Activated CD4-positive, CD25-positive, alpha-beta regulatory T cell treated with anti-CD3 and anti-CD28 coated beads, Interleukin-2, amount 50 U/mL, for 24 hours (primary cell): Measurements from ENCODE around the gene TRRAP.
"Not testable (repeated sequence)": the region's sequence is repeated elsewhere in the genome, so short reads cannot be mapped to it uniquely, and the experiment has no call there.

Experiments
- ATAC-seq, 2 donors: fragments of 150-1000 bp; cut with Tn5 transposase; one replicate each; pipeline ENCODE4 v1.10.0; 2021; ENCODE audit warnings: mild to moderate bottlenecking in 1 of 2, moderate library complexity in 1 of 2

Gene TRRAP

DNA sequence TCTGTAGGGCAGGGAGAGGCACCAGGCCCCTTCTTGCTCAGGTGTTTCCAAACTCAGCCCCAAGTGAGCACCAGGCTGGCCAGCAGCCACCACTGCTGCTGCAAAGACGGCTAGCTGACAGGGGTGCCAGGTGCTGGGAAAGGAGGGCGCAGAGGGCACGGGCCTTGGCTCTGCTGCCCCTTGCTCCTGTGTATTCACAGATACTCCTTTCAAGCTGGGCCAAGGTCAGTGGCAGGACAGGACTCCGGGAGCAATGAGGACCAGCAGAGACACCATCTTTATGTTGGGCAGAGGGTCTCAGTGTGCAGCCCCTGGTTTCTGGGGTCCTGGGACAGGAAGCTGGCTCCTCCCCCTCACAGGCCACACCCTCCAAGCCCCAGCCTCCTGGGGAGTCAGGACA lies 155.4 kb downstream of the TRRAP start:
- ATAC-seq = no peak

DNA sequence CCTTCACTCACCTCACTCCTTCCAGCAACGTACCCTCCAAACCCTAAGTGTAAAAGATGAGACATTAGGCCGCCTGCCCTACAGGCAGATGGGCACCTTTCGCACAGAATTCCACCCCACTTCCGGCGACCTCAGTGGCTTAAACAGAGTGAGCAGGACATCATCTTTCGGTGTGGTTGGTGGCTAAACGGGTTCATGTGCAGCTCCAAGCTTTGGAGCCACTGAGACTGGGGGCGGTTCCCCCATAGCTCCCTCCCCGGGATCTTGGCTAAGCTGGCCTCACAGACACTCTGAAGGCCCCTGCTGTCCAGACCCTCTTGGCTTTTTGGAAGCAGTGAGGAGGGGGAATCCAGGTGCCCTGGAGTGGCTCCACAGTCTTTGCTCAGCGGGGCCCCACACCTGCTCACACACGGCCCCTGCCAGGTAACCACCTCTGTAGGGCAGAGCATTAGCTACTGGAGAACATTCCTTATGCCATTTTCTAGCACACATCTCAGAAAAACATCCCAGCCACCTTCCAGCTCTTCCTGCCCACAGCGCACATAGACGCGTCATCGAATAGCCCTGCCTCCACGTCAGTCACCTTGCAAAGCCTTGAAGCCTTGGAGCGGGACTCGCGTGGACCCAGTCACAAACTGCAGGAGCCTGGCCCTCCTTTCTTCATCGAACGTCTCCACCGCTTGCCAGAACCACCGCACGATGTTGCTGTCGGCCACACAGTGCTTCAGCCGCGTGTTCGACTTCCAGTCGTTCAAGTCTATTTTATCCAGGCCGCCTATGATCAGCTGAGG lies 156.8 kb downstream of the TRRAP start:
- ATAC-seq = no peak

DNA sequence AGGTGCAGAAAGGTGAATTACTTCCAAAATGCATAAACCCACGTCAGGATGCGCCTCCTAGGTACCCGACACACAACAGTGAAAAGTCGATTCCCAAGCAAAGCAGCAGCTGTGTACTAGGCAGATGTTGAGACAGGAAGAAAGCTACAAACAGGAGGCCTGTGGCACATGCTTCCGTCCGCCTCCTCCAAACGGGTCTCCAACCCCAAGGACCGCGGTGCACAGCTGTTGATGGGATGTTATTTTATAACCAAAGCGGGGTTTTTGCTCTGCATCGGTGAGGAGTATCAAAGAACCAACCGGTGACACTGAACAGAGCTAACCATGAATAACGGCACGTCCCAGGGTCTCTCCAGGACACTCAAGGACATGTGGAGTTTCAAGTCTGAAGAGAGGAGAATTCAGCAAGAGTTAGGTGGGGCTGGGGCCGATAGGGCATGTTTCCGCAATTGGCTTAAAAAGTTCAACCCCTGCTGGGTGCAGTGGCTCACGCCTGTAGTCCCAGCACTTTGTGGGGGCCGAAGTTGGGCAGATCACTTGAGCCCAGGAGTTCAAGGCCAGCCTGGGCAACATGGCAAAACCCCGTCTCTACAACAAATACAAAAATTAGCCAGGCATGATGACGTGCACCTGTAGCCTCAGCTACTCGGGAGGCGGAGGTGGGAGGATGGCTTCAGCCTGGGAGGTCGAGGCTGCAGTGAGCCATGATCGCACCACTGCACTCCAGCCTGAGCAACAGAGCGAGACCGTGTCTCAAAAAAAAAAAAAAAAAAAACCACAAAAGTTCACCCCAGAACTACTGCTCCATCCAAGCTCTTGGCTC lies 157.6 kb downstream of the TRRAP start:
- no peak for ATAC-seq

DNA sequence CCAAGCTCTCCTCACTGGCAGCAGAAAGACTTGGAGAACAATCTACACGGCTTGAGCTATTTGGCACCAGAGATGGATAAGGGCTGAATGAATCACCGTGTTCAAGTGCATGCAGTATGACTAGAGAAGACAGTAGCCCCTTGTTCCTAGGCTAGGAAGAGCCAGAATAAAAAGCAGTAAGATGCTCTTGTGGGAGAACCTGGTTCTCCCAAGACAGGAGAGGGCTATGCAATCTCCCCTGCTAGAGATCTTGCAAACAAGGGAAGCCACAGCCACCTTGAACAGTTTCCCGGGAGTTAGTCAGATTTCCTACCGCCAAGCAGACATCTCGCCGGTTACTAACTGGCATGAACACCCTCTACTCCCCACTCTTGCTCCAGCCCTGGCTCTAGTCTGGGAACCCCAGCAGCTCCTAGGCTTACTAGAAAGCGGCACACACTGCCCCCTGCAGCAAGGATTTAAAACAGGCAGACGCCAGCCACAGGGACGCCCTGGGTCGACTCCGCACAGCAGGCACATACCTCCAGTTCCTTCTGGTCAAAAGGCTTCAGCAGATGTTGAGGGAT lies 158.3 kb downstream of the TRRAP start:
- ATAC-seq = no peak

DNA sequence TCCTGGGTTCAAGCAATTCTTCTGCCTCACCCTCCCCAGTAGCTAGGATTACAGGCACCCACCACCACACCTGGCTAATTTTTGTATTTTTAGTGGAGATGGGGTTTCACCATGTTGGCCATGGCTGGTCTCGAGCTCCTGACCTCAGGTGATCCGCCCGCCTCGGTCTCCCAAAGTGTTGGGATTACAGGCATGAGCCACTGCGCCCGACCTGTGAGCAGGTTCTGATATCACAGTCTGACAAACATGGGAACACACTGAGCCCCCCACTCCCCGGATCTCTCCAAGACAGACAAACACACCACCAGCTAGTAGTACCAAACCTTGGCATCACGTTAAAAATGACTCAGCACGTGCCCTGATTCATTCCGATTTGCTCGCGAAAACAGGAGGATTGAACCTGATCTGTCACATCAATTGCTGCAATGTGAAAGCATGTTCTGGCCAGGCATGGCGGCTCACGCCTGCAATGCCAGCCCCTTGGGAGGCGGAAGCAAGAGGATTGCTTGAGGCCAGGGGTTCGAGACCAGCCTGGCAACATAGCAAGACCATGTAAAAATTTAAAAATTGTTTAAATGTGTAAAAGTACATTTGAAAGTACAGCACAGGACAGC lies 159.1 kb downstream of the TRRAP start:
- ATAC-seq = no peak

DNA sequence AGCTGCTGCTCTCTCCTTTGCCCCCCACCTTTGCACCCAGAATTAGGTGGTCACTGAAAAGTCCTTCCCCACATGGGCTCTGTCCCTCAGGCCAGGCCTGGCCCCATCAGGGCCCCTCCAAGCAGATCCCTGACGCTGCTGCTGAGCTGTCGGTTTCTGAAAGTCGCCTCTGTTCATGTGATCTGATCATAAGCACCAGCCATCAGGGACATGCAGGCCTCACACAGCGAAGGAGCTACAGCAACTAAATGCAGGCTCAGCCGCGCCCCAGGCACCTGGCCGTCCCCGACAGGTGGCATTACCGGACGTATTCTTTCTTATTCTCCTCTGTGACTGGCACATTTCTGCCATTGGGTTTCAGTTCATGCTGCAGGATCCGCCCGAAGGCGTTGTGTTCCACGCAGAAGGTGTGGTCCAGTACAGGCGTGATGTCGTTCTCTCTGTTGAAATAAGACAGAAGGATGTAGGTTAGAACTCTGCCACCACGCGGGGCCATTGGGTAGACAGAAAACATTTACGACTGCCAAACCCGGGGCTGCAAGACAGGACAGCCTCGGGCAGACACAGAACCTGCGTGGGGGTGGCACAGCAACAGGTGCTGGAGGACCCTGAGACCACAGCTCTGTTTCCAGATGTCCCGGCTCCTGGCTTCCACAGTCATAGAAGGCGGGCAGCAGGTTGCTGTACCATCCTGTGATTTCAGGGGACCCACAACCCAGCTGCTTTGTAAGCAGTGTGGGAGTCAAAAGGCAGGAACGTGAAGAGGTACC lies 159.9 kb downstream of the TRRAP start:
- no peak for ATAC-seq

DNA sequence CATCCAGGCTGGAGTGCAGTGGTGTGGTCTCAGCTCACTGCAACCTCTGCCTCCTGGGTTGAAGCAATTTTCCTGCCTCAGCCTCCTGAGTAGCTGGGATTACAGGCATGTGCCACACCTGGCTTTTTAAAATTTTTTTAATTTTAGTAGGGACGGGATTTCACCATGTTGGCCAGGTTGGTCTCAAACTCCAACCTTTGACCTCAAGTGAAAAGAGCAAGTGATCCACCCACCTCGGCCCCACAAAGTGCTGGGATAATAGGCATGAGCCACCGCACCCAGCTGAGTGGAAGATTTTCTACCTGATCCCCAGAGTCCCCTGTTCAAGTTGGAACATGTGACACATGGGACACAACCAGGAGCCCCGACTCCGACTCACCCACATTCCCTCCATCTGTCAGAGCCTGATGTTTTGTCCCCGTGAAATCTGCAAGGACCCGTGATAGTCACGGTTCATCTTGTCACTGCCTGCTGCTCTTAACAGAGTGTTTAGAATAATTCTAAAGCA lies 161.1 kb downstream of the TRRAP start:
- ATAC-seq = no peak

DNA sequence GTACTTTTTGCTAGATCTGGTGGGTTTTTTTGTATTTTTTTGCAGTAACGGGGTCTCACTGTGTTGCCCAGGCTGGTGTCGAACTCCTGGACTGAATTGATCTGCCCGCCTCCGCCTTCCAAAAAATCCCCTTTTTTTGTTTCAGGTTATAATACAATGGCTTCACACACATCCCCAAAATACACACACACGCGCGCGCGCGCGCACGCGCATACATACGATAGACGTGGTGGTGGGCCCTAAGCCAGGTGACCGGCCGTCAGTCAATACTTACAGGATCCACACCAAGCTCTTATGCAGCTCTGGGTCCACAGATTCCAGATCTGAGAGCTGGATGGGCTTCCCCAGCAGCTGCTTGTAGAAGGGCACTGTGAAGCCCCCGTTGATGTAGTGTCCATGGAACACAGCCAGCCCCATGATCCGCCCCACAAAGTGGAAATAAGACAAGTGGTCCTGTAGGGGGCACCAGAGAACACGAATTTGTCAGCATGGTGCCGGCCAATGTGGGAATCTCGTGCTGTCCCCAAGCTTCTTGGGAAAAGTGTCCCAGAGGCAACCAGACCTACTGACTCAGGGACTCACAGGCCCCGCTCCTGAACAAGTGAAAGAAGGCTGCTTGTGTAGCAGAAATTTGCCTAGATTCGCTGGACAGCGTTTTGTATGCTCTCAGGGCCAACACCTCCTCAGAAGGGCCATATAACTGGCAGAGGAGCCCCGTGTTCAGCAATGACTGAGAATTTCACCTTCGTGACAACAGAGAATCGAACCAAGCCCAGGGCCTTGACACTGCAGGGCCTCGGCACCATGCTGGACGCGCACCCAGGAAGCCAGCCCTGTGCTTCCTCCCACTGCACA lies 162.0 kb downstream of the TRRAP start:
- ATAC-seq = peak; percentile 58 to 73

DNA sequence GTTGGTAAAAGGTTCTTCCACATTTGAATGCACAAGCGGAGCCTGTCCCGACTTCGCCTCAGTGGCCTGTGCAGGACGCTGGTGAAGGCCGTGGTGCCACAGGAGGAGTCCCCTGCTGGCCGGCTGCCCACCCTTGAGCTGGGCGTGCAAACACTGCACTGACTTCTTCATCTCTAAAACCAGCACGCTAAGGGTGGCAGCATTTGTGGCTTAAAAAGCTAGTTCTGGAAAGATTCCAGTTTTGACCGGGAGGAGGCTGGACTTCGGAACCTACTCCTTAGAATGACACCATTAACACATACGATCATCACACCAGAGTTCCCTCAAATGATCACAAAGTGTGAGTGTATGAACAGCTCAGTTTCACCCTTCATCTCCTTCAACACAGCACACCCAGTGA lies 163.2 kb downstream of the TRRAP start:
- ATAC-seq = no peak

DNA sequence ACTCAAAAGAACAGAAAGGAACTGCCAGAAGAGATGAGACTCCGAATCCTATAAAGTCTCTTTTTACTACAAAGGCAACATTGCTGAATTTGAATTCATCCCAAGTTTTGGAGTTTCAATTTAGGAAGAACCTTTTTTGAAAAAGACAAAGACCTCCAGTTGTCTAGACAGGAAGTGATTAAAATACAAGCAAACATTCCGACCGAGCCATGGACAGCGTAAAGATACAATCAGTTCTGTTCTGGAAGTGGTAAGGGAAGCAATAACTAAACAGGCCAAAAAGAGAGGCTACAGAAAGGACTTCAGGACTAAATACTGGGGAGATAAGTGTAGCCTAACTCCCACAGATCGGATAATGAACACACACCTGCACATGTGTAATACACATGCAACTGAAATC lies 164.6 kb downstream of the TRRAP start:
- ATAC-seq = no peak

DNA sequence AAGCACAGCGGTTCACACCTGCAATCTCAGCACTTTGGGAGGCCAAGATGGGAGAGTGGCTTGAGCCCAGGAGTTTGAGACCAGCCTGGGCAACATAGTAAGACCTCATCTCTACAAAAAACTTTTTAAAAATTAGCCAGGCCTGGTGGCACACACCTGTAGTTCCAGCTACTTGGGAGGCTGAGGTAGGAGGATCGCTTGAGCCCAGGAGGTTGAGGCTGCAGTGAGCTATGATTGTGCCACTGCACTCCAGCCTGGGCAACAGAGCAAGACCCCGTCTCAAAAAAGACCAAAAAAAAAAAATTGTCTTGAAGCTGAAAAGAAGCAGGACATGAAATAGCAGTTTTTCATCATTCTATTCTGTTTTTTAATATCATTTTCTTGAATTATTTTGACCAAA lies 166.5 kb downstream of the TRRAP start:
- not testable (repeated sequence) for ATAC-seq

DNA sequence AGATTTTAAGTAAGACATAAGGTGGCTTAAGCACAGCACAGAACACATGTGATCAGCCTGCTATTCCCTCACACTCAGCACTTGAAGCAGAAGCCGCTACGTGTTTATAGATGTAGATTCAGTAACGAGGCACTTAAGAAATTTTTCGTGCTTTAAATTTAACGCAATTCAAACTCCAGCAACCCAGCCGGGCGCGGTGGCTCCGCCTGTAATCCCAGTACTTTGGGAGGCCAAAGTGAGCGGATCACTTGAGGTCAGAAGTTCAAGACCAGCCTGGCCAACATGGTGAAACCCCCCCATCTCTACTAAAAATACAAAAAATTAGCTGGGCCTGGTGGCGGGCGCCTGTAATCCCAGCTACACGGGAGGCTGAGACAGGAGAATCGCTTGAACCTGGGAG lies 167.9 kb downstream of the TRRAP start:
- not testable (repeated sequence) for ATAC-seq

DNA sequence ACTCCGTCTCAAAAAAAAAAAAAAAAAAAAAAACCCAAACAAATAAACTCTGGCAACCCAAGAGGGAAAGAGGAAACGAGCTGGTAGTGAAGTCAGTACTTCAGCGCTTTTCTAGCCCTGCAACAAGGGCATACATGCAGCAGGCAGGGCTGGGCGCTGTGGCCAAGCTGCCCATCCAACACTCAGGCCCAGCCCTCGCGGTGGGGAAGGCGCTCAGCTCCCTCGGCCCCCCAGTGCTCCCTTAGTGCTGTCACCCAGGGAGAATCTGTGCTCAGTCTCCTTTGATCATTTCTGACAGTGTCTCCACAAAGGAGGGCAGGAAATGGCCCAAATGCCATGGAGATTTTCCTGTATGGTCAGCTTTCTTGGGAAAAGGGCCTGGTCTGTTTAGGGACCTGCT lies 168.4 kb downstream of the TRRAP start:
- ATAC-seq = no peak

DNA sequence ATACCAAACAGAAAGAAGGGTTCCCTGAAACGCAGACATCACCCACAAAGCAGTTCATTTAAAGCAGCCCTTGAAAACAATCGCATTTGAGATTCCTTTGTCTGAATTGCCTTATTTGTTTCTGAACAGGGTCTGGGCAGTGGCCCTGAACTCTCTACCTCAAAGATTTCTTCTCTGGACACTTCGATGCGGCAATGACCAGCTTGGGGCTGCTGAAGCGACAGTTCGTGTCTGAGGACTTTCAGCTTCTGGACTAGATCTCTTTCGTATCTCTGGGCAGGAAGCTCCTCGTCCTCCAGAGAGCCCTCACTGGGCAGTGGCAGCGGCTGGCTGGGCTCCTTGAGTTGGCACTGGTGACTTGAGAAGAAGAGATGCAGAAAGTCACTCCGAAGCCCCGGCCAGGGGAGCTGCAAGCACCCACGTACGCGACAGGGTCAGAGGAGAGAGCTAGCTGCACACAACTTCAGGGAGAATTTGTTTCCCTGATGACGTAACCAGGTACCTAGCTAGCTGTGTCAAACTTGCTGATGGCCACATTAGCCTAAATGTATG lies 169.3 kb downstream of the TRRAP start:
- ATAC-seq = no peak

DNA sequence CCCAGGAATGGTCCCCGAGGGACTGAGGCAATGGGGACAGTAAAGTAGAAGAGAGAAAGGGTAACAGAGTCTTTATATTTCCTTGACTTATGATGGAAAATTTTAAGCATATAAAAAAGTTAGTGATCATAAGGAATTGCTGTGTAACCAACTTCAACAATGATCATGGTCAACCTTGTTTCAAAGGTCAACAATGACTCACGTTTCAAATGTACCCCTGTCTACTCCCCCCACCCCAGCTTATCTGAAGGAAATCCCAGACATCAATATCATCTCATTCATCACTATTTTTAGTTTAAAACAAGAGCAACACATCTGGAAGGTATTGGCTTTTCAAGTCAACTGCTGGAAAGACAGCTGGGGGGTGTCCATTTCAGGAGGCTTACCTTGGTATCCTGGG lies 172.6 kb downstream of the TRRAP start:
- ATAC-seq = peak in 1 of 2 donors; percentile 41

DNA sequence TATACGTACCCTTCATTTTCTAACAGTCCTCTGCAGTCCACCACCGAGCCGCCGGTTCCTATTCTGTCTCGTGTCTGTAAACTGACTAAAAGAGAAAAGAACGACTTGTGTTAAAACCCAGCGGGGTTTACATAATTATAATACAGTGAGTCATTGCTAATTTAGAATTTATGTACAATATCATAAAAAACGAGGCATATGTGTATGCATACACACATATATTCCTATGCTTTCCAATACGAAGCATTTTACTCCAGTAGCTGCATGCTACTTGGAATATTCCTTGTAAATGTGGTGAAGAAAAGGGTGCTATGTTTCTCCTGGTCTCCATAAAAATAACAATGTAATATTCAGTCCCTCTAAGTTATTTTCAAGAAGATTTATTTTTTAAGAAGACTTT lies 176.4 kb downstream of the TRRAP start:
- ATAC-seq = no peak

DNA sequence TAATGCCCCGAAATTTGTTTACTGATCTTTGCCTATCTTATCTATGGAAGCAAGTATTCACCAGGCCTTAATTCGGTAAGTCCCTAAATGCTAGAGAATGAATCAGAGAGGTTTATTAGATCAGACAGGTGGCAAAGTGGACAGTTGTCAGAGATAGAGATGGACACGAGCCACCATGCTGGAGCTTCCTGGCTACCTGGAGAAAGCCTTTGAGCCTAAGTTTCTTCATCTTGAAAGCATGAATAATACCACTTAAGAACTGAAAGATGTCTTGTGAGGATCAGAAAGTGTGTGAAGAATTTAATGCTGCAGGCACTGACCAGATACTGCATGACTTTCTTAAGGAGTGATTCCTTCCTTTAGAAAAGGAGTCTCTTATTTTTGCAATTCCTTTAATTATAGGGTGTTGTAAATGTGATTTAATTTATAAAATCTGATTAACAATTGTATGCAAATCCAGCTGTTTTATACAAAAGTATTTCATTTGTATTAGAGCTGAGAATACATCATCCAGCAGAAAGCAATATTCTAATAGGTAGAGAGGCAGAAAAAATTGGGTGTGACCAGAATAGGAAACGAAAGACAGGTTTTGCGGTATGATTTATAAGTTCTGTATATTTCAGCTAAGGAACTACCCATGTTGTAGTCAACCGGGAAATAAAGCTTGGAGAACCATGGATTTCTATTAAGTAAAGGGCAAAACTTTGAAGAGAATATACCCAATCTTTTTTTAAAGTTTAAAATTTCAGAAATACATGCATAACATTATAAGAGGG lies 182.9 kb downstream of the TRRAP start:
- no peak for ATAC-seq
